Islet of Langerhans (tissue), 1 donor: Measurements from ENCODE around the gene SLC5A10.
"Not testable (repeated sequence)": the region's sequence is repeated elsewhere in the genome, so short reads cannot be mapped to it uniquely, and the experiment has no call there.

Experiments
- FAIRE-seq: peaks from one replicate; lab custom pipeline; 2011; peaks lifted over from hg19 to GRCh38; lab: Jason Lieb, UNC

The SLC5A10 gene

GRCh38 chr17:19047510-19047909 is 95.5 kb downstream of the SLC5A10 start:
- not testable (repeated sequence) for FAIRE-seq

- FAIRE-seq: not testable (repeated sequence)
These were observed 96.9 kb downstream of the SLC5A10 start for GRCh38 chr17:19048826-19049225.

GRCh38 chr17:19055447-19055846 is 103.5 kb downstream of the SLC5A10 start:
- not testable (repeated sequence) for FAIRE-seq

- FAIRE-seq: not testable (repeated sequence)
These were observed 110.2 kb downstream of the SLC5A10 start for GRCh38 chr17:19062009-19062717.

- FAIRE-seq: not testable (repeated sequence)
These were observed 110.9 kb downstream of the SLC5A10 start for GRCh38 chr17:19062718-19063325.

- not testable (repeated sequence) for FAIRE-seq
These were observed 111.5 kb downstream of the SLC5A10 start for GRCh38 chr17:19063326-19063956.

- not testable (repeated sequence) for FAIRE-seq
These were observed 112.4 kb downstream of the SLC5A10 start for GRCh38 chr17:19064378-19064777.

- FAIRE-seq: not testable (repeated sequence)
These were observed 118.6 kb downstream of the SLC5A10 start for GRCh38 chr17:19070318-19071168.
